GM23338 (cell line): Measurements from ENCODE around the gene ZNF385C.

Source experiments
- CTCF ChIP-seq, 2 experiments: fragments of 200-600 bp in 1 of 2; sonication (generic) in 1 of 2; conservative IDR thresholded peaks; 2 replicates each; pipeline versions ENCODE4 v1.5.1 to v1.6.1; 2016 to 2017; ENCODE audit warnings: antibody characterized with exemption in 2 of 2, low read depth in 2 of 2, mild to moderate bottlenecking in 2 of 2, moderate library complexity in 1 of 2
- EZH2 ChIP-seq: fragments of 200-600 bp; sonication (generic); IDR thresholded peaks from one replicate; pipeline ENCODE4 v1.8.0; 2017; ENCODE audit warnings: antibody characterized with exemption, mild to moderate bottlenecking, low read depth; ENCODE audit not compliant: unreplicated experiment
- EZH2phosphoT487 ChIP-seq: fragments of 200-600 bp; sonication (generic); IDR thresholded peaks from one replicate; pipeline ENCODE4 v1.8.1; 2018; ENCODE audit warnings: antibody characterized with exemption; ENCODE audit not compliant: unreplicated experiment
- JUNB ChIP-seq: IDR thresholded peaks from one replicate; pipeline ENCODE4 v1.6.1; 2016; ENCODE audit warnings: antibody characterized with exemption; ENCODE audit not compliant: unreplicated experiment
- POLR2AphosphoS5 ChIP-seq: IDR thresholded peaks from 2 replicates; pipeline ENCODE4 v1.6.1; 2016; ENCODE audit warnings: antibody characterized with exemption, low read depth
- REST ChIP-seq: IDR thresholded peaks from one replicate; pipeline ENCODE4 v1.6.1; 2018; ENCODE audit warnings: antibody characterized with exemption; ENCODE audit not compliant: unreplicated experiment
- ZNF114 ChIP-seq: fragments of 250-450 bp; sonication (Bioruptor Pico); IDR thresholded peaks from 2 replicates; pipeline ENCODE4 v1.5.0; 2020; ENCODE audit warnings: mild to moderate bottlenecking, moderate library complexity

- TF ChIP-seq EZH2phosphoT487 (no peak), CTCF (conservative IDR thresholded peaks at IDR 0.05; ENCODE audit: low read depth in 2 of 2) (no peak), REST (no peak), POLR2AphosphoS5 (no peak), EZH2 (no peak), ZNF114 (no peak), JUNB (no peak)
Observed at GRCh38 chr17:42010898-42011516, 87.3 kb downstream of the ZNF385C start.
